GM12873 (cell line): ENCODE measurements around the gene DNAJC21.

Experiments used
- CTCF ChIP-seq: IDR thresholded peaks from 2 replicates; pipeline ENCODE4 v1.5.1; 2012; ENCODE audit warnings: low read depth, mild to moderate bottlenecking, moderate library complexity, low read length, control low read depth; ENCODE audit not compliant: insufficient read depth; ENCODE audit errors: missing control alignments

DNAJC21 gene

GRCh38 chr5:34913072-34913471, 16.3 kb upstream of the DNAJC21 start:
- TF ChIP-seq CTCF: no peak

DNA sequence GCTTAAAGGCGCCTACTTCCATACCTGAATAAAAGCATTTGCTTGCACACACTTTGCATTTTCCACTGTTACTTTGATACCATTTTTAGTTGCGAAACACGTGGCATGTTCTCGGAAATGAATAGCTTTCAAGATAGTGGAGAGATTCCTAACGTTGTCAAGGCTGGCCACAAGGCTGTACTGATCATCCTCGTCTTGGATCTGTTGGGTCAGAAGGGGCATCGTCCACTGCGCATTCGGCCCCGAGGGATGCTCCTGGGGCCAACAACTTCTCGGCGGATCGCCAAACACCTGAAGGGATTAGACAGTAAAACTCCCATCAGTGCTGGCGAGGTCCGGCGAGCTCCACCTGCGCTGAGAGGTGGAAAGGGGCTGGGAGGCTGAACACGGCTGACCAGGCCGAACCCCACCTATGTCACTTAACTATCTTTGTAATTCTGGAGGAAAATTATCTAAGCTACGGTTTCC, 14.7 kb upstream of the DNAJC21 start:
- TF ChIP-seq CTCF: no peak

- TF ChIP-seq CTCF: no peak
These were observed 14.1 kb upstream of the DNAJC21 start, which contains the start of the genes BRIX1 and RAD1 for GRCh38 chr5:34915139-34915855. Gene BRIX1 (plus strand): TSS chr5:34915711. CDS start chr5:34915739, 28 bp downstream. Gene RAD1 (minus strand): TSS chr5:34915504. CDS start chr5:34914892, 612 bp downstream.

- no peak for TF ChIP-seq CTCF
These were observed 13.5 kb upstream of the DNAJC21 start for GRCh38 chr5:34915856-34916192.

GRCh38 chr5:34916518-34916917, 12.8 kb upstream of the DNAJC21 start:
- no peak for TF ChIP-seq CTCF

GRCh38 chr5:34918025-34918424, 11.3 kb upstream of the DNAJC21 start:
- TF ChIP-seq CTCF: no peak

GRCh38 chr5:34919077-34919476, 10.3 kb upstream of the DNAJC21 start:
- peak; percentile 22 for TF ChIP-seq CTCF
